Measurements from ENCODE around the gene TNPO2.

TNPO2 gene

DNA sequence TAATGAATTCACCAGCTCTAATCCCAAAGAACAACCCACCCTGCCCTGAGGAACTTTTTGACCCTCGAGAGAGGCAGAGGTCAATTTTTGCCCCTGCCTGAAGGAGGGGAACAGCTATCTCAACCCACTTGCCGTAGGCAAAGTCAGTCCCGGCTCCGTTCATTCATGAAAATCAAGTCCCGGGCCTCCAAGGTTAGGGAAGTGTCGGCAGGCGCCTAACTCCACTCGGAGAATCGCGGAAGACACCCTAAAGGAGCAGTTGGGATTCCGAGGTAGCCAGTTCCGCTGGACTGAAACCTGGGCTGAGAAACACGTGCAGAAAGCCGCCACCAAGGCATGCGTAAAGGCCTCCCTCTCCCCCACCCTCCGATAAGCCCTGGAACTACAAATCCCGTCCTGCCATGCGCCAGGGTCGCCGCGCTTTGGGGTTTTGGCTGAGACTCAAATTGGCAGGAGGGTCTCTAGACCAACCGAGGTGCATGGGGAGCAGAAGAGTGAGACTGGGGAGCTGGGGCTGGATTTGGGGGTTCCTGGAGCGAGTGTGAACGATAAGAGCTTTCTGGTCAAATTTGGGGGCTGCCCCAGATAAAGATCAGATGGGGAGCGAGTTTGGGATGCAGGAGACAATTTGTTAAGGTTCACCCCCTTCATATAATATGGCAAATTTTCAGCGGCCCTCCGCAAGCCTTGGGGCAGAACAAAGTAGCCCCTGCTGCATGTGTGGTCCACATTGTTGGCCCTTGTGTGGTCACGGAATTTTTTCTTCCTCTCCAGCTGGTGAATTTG, at the start of gene TNPO2:
Gene TNPO2 (minus strand): TSS at position 292 of the 786 bp plus-strand sequence. CDS start 2,955 bp downstream, outside the sequence.
- DNase-seq (peak; percentile 78), ATAC-seq (peak; percentile 55)
- H3K4me3 Mint-ChIP-seq, result peak within 1 kb of the TSS; percentile 97
- H3K27ac Mint-ChIP-seq, result peak within 1 kb of the TSS; percentile 97
- H3K4me1 Mint-ChIP-seq, result peaks cover 38% of the 10 kb centered on the region
- H3K36me3 Mint-ChIP-seq (ENCODE audit: low read depth), result peaks cover 46% of the 10 kb centered on the region
- no peaks in the 10 kb centered on the region for H3K9me3 Mint-ChIP-seq
- H3K27me3 Mint-ChIP-seq, result peaks cover 2% of the 10 kb centered on the region

DNA sequence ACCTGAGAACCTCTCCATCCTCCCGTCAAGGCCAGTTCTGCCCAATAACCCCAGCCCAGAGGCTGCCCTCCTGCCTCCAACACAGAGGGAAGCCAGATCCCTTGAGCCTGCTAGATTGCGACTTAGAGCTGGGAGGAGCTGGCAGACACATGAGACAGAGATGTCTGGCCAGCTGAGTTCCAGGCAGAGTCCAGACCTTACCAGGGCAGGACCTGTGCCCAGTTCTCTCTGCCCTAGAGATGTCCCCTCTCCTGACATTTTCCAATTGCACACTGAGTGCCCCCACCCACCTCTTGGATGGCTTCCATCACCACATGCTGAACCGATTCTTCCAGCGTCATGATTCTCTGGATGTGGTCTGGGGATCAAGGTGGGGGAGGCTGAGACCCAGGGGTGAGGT, 48.6 kb upstream of the TNPO2 start:
- Mint-ChIP-seq H3K9me3 (no peaks in the 10 kb centered on the region), H3K27me3 (no peaks in the 10 kb centered on the region), H3K36me3 (ENCODE audit: low read depth) (no peaks in the 10 kb centered on the region), H3K4me3 (no peak overlapping the region), H3K27ac (no peak overlapping the region), H3K4me1 (peaks cover 15% of the 10 kb centered on the region)
- no peak for DNase-seq
- no peak for ATAC-seq

DNA sequence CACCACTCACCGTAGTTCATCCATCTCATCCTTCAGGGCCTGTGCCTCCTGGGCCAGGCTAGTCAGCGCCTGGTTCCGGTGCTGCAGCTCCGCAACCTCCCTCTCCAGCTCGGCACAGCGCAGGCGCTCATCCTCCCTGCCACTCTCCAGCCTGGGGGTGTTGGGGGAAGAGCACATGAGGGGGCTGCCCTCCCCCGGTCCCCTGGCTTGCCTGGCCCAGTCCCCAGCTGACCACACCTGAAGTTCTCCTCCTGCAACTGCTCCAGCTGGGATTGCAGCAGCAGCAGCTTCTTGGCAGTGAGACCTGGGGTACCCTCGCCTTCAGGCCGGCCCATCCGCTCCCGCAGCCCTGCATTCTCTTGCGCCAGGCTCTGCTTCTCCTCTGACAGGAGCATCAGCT, 47.2 kb upstream of the TNPO2 start:
- DNase-seq, result no peak
- H3K27me3 Mint-ChIP-seq, result no peaks in the 10 kb centered on the region
- H3K36me3 Mint-ChIP-seq (ENCODE audit: low read depth), result no peaks in the 10 kb centered on the region
- ATAC-seq, result no peak
- peaks cover 11% of the 10 kb centered on the region for H3K4me1 Mint-ChIP-seq
- H3K4me3 Mint-ChIP-seq, result no peak overlapping the region
- no peaks in the 10 kb centered on the region for H3K9me3 Mint-ChIP-seq
- H3K27ac Mint-ChIP-seq, result no peak overlapping the region

DNA sequence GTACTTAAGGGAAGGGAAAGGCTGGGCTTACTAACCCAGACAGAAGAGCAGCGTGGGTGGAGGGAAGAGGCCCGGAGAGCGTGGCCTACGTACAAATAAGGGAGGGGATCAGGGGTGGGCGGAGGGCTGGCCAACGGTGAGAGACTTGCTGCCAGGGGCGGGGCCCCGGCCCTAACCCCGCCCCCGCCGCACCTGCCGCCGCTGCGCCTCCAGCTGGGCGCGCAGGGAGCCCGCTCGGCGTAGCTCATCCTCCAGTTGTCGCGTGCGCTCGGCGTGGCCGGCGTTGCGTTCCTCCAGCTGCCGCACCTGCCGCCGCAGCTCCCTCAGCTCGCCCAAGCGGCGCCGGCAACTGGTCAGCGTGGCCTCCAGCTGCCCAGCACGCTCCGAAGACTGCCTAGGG, 46.0 kb upstream of the TNPO2 start:
- Mint-ChIP-seq H3K36me3 (ENCODE audit: low read depth) (no peaks in the 10 kb centered on the region), H3K27me3 (no peaks in the 10 kb centered on the region), H3K4me3 (peak overlapping the region; percentile 21), H3K27ac (no peak overlapping the region), H3K9me3 (no peaks in the 10 kb centered on the region), H3K4me1 (peaks cover 11% of the 10 kb centered on the region)
- ATAC-seq, result peak; percentile 75
- DNase-seq, result peak; percentile 38

- Mint-ChIP-seq H3K36me3 (ENCODE audit: low read depth) (no peaks in the 10 kb centered on the region), H3K9me3 (no peaks in the 10 kb centered on the region), H3K27ac (no peak overlapping the region), H3K4me1 (no peaks in the 10 kb centered on the region), H3K4me3 (no peak overlapping the region), H3K27me3 (no peaks in the 10 kb centered on the region)
- no peak for ATAC-seq
- no peak for DNase-seq
Observed at GRCh38 chr19:12767666-12768065, 43.9 kb upstream of the TNPO2 start.

GRCh38 chr19:12767150-12767549, 43.4 kb upstream of the TNPO2 start:
- no peak overlapping the region for H3K27ac Mint-ChIP-seq
- H3K36me3 Mint-ChIP-seq (ENCODE audit: low read depth), result no peaks in the 10 kb centered on the region
- H3K9me3 Mint-ChIP-seq, result no peaks in the 10 kb centered on the region

DNA sequence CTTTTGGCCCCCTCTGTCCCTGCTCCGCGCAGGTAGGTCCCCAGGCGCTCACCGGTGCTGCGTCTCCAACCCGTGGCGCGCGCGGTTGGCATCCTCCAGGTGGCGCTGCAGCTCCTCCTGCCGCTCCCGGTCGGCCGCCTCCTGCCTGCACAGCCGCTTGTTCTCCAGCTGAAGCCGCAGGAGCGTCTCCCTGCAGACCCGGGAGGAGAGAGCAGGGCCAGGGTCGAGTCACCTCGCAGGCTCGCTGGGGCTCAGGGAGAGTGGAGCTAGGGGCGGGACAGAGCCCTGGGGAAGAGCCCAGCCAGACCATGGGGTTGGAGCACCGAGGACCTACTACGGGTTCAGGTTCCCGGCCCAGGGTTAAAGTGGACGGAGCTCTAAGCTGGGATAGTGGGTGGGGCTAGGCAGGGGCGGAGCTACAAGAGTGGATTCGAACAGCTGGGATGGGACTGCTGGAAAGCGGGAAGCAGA, 42.4 kb upstream of the TNPO2 start:
- Mint-ChIP-seq H3K9me3 (no peaks in the 10 kb centered on the region), H3K27ac (no peak overlapping the region), H3K27me3 (no peaks in the 10 kb centered on the region), H3K4me1 (no peaks in the 10 kb centered on the region), H3K4me3 (no peak overlapping the region), H3K36me3 (ENCODE audit: low read depth) (no peaks in the 10 kb centered on the region)
- DNase-seq (no peak), ATAC-seq (no peak)

More at GRCh38 chr19:12767150-12767549, 43.4 kb upstream of the TNPO2 start:
- H3K4me3 Mint-ChIP-seq, result no peak overlapping the region
- DNase-seq (no peak), ATAC-seq (no peak)
- no peaks in the 10 kb centered on the region for H3K27me3 Mint-ChIP-seq
- no peaks in the 10 kb centered on the region for H3K4me1 Mint-ChIP-seq

GRCh38 chr19:12764698-12765097, 41.0 kb upstream of the TNPO2 start:
- Mint-ChIP-seq H3K36me3 (ENCODE audit: low read depth) (no peaks in the 10 kb centered on the region), H3K27ac (no peak overlapping the region), H3K4me3 (no peak overlapping the region), H3K27me3 (peaks cover 1% of the 10 kb centered on the region), H3K9me3 (no peaks in the 10 kb centered on the region), H3K4me1 (peaks cover 2% of the 10 kb centered on the region)
- DNase-seq, result no peak
- no peak for ATAC-seq

- Mint-ChIP-seq H3K4me1 (peaks cover 4% of the 10 kb centered on the region), H3K4me3 (no peak overlapping the region), H3K27ac (no peak overlapping the region), H3K9me3 (no peaks in the 10 kb centered on the region), H3K36me3 (ENCODE audit: low read depth) (no peaks in the 10 kb centered on the region), H3K27me3 (peaks cover 1% of the 10 kb centered on the region)
- DNase-seq, result no peak
- no peak for ATAC-seq
Observed at GRCh38 chr19:12763100-12763499, 39.4 kb upstream of the TNPO2 start.

DNA sequence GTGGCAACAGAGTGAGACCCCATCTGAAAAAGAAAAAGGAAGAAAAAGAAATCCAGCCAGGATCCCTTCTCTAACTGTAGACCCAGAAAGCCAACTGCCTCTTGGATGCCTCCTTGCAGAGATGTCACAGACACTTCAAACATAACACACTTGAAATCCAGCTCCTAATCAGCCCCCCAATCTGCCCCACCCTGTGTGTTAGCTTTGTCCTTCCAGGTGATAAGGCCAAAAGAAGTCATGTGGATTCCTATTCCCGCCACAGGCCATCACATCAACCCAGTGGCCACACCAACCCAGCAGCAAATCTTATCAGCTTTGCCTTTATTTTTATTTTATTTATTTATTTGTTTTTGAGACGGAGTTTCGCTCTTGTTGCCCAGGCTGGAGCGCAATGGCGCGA, 36.0 kb upstream of the TNPO2 start:
- Mint-ChIP-seq H3K27me3 (peaks cover 8% of the 10 kb centered on the region), H3K27ac (no peak overlapping the region), H3K4me3 (no peak overlapping the region), H3K9me3 (no peaks in the 10 kb centered on the region), H3K4me1 (peaks cover 6% of the 10 kb centered on the region), H3K36me3 (ENCODE audit: low read depth) (no peaks in the 10 kb centered on the region)
- no peak for DNase-seq
- ATAC-seq, result no peak

DNA sequence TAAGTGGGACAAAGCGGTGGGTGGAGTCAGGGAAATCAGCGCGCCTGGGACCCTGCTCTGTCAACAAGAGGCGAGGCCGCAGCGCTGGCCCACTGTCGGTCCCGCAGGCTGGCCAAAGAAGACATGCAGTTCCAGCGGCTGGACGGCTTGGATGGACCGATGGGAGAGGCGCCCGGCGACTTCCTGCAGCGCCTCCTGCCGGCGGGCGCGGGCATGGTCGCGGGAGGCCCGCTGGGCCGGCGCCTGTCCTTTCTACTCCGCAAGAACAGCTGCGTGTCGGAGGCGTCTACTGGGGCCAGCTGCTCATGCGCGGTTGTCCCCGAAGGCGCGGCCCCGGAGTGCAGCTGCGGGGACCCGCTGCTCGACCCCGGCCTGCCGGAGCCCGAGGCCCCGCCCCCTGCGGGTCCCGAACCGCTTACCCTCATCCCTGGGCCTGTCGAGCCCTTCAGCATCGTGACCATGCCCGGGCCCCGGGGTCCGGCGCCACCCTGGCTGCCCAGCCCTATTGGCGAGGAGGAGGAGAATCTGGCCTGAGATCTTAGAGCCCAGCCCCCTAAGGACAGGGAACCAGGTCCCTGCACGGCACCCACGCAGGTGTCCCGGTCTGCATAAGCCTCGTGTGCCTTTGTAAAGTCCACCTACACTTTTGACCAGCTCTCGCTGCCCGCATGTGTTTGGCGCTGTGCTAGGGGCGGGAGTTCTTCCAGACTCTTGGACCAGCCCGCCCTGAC, 34.0 kb upstream of the TNPO2 start:
- H3K27me3 Mint-ChIP-seq, result peaks cover 12% of the 10 kb centered on the region
- no peaks in the 10 kb centered on the region for H3K9me3 Mint-ChIP-seq
- peaks cover 6% of the 10 kb centered on the region for H3K4me1 Mint-ChIP-seq
- no peak overlapping the region for H3K27ac Mint-ChIP-seq
- H3K4me3 Mint-ChIP-seq, result peak overlapping the region; percentile 26
- ATAC-seq (peak; percentile 89), DNase-seq (peak; percentile 76)
- H3K36me3 Mint-ChIP-seq (ENCODE audit: low read depth), result no peaks in the 10 kb centered on the region

DNA sequence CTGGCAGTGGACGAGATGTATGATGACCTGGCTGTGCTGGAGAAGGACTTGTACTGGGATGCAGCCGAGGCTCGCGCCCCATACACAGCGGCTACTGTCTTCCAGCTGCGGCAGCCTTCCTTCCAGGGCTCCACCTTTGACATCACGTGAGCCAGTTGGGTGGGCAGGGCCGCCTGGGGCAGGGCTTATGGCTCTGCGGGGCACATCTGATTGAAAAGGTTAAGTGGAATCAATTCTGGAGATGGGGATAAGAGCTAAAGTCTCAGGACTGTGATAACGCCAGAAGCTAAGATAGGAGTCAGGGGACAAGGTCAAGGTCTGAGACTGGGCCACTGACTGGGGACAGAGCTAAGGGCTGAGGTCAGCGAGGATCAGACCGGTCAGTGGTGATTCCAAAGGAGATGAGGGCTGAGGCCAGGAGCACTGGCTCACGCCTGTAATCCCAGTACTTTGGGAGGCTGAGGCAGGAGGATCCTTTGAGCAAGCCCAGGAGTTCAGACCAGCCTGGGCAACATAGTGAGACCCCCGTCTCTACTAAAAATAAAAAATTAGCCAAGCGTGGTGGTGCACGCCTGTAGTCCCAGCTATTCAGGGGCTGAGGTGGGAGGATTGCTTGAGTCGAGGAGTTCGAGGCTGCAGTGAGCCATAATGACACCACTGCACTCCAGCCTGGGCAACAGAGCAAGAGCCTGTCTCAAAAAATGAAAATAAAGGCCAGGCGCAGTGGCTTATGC, 32.6 kb upstream of the TNPO2 start:
- H3K4me3 Mint-ChIP-seq, result no peak overlapping the region

DNA sequence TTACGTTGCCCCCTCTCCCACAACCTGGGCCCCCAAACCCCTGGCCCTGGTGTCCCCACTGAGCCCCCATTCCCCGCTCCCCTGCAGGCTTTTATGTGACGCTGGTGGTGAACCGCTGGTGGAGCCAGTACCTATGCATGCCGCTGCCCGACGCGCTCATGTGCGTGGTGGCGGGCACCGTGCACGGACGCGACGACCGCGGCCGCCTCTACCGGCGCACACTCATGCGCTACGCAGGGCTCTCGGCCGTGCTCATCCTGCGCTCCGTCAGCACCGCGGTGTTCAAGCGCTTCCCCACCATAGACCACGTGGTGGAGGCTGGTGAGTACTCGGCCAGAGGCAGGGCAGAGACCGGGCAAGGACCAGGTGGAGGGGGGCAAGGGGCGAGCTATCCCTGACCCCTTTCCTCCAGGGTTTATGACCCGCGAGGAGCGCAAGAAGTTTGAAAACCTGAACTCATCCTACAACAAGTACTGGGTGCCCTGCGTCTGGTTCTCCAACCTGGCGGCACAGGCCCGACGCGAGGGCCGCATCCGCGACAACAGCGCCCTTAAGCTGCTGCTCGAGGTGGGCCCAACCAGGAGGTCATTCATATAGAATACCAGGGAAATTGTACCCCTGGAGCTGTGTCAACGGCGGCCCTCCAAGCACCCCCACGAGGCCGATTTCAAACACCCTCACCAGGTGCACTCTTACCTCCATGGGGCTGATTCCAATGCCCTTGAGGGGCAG, 30.9 kb upstream of the TNPO2 start:
- no peaks in the 10 kb centered on the region for H3K9me3 Mint-ChIP-seq
- DNase-seq (no peak), ATAC-seq (no peak)
- peaks cover 7% of the 10 kb centered on the region for H3K4me1 Mint-ChIP-seq
- no peak overlapping the region for H3K4me3 Mint-ChIP-seq
- no peak overlapping the region for H3K27ac Mint-ChIP-seq
- no peaks in the 10 kb centered on the region for H3K36me3 Mint-ChIP-seq (ENCODE audit: low read depth)
- peaks cover 24% of the 10 kb centered on the region for H3K27me3 Mint-ChIP-seq

More for the DNA sequence above, 32.6 kb upstream of the TNPO2 start:
- Mint-ChIP-seq H3K27ac (no peak overlapping the region), H3K27me3 (peaks cover 17% of the 10 kb centered on the region), H3K9me3 (no peaks in the 10 kb centered on the region), H3K36me3 (ENCODE audit: low read depth) (no peaks in the 10 kb centered on the region), H3K4me1 (peaks cover 6% of the 10 kb centered on the region)
- DNase-seq, result no peak
- ATAC-seq, result no peak
